Right renal pelvis (tissue), 4 donors: ENCODE measurements around the gene CLECL1. TPM values are rescaled to one million over a fixed set of nuclear protein-coding genes. Genes with fewer than 3 reads are reported as not detected.
"Not testable (repeated sequence)": the region's sequence is repeated elsewhere in the genome, so short reads cannot be mapped to it uniquely, and the experiment has no call there.

ENCODE experiments used
- DNase-seq, 4 donors: peaks; one replicate each; pipeline ENCODE4 v3.0.0-alpha.2; 2013; ENCODE audit warnings: low read depth in 4 of 4, low spot score in 3 of 4, missing footprints in 1 of 4
- polyA plus RNA-seq, 4 donors: library from polyadenylated mRNA; unstranded; fragments of 120-200 nt; gene quantifications; one replicate each; pipeline ENCODE4 v1.2.1, GENCODE V29; 2013; ENCODE audit not compliant: insufficient read length in 4 of 4

Gene CLECL1
- polyA plus RNA-seq, 4 donors: 0.09 to 0.32 TPM; not detected in 2

DNA sequence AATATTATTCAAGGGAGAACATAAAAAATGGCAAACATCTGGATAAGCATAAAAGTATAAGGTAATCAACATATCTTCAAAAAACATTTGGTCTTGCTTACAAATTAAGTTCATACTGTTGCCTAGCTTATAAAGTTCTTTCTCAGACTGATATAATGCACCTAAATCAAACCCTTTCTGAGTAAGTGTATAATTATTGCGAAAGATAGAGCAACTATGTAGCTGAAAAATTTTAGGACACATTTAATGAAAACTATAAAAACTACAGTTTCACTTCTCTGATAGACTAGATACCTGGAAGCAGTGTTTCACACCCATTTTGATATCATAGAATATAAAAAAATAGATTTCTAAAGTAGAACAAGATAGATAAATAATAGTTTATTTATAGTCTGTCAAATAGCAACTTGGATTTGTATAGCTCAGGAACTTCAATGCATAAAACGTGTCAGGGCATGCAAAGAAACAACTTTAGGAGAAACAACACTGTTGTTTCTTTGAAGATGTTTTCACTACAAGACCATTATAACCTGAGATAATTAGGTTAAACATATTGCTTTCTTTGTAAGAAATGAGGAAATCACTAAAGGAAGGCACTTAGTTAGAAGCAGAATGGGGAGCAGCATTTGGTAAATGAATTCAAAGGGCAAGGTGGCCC is 7.6 kb downstream of the CLECL1 start:
- no peak for DNase-seq

- no peak for DNase-seq
Measured at GRCh38 chr12:9724023-9724422, 8.9 kb downstream of the CLECL1 start.

DNA sequence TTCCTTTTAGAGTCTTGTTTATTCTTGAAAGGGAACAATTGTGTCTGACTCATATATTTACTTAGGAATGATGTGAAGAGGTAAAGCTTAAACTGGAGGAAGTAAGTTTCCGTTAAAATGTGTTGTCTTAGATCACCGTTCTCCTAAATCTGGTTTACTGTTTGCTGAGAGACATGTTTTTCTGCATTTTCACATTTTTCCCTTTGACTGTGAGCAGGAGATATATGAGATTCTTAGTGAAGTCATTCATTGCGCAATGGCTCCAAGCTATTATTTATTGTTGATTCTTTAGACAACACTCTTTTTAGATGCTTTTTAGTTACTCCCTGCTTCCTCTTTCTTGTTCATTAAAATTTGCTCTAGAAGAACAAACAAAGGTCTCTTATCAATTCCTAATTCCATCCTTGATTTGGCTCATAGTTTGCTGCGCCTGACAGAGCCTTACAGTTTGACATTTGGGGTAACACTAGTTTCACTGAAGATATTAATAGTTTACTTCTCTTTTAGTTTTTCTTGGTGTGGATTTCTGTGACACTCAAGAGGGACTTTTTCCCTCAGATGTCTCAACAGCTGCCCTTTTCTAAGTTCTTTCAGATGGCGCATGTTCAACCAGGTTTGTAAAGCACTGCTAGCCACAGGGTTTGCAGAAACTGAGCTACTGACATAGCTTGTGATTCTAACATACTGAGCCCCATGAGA is 11.4 kb downstream of the CLECL1 start:
- no peak for DNase-seq

DNA sequence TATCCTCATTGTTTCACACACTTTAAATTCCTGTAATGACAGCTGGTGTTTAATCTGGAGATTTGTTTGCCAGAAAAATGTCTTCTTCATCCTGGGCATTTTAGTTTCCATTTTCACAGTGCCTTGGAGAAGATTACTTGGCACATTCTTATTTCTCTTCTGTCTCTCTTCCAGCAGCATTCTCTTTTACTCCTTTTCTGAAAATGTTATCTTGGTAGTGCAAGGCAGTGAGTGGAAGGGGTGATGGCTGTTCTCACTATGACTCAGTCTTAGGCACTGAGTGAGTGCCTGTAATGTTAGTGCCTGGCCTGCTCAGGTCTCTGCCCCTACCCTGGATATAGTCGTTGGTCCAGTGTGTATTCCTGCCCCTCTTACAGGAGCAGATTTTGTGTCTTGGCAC is 13.1 kb downstream of the CLECL1 start:
- DNase-seq: no peak

GRCh38 chr12:9718968-9719367 is 13.9 kb downstream of the CLECL1 start:
- DNase-seq: no peak

- DNase-seq: no peak
Measured at GRCh38 chr12:9717070-9717925, 15.6 kb downstream of the CLECL1 start.

DNA sequence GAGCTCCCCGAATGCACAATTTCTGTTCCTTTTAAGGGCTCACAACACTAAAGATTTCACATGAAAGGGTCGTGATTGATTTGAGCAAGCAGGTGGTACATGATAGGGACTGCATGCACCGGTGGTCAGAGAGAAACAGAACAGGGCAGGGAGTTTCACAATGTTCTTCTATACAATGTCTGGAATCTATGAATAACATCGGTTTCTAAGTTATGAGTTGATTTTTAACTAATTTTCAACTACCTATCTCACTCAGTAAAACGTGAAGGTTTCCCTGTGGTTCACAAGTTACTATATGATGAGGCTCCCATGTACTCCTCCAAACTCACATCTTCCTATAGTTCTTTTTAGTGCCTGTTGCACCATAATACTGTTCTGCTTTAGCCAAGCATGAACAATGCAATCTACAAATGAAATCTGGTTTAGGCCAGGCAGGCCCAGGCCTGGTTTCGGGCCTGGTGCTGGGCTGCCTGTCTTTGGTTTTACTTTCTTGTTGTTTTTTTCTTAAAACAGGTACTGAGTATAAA is 19.8 kb downstream of the CLECL1 start:
- DNase-seq: not testable (repeated sequence)

DNA sequence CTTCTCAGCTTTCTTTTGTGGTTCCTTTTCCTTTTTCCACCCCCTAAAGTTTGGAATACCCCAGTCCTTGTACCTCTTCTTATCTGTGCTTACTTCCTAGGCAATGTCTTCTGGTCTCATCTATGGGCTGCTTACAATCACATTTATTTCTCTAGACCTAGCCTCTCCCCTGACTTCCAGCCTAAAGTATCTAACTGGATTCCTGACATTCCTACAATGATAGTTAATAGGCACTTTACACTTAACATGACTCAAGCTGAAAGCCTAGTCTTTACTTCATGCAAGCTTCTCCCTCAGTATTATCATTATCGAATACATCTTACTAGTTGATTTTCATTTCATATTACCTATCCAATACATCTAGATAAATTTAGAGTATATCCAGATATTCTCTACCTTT is 21.2 kb downstream of the CLECL1 start:
- no peak for DNase-seq

DNA sequence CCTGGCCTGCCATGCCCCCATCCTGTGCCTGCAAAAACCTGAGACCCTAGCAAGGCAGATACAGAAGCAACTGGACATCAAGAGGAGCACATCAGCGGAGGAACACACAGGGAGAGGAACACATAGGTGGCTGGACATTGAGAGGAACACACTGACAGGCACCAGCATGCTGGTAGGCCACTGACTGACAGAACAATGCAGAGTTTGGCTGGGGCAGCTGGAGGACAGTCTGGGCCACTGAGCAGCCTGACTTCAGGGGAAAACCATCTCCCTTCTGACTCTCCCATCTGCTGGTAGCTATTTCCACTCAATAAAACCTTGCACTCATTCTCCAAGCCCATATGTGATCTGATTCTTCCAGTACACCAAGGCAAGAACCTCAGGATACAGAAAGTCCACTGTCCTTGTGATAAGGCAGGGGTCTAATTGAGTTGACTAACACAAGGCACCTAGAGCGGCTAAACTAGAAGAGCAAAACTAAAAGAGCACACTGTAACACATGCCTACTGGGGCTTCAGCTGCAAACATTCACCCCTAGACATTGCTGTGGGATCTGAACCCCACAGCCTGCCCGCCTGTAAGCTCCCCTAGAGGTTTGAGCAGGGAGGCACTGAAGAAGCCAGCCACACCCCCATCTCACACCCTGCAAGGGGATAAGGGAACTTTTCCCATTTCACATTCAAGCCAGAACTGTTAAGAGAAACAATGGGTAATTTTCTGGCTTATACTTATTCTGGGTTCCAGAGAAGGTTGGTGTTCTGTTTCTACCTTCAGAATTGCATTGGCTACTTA is 22.1 kb downstream of the CLECL1 start:
- DNase-seq: no peak

DNA sequence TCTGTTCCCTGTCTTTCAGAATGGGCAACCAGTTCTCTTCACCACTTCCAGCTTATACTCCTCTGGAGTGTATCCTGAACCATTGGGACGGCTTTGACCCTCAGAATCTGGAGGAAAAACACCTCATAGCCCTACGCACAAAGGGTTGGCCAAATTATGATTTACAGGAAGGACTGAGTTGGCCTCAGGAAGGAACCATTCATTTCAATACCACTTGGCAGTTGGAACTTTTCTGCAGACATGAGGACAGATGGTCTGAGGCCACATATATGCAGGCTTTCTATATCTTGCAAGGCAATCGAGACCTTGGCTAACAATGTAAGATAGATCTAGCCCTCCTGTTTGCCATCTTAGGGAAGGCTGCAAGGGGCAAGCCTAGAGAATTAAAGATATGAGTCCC is 24.0 kb downstream of the CLECL1 start:
- no peak for DNase-seq

DNA sequence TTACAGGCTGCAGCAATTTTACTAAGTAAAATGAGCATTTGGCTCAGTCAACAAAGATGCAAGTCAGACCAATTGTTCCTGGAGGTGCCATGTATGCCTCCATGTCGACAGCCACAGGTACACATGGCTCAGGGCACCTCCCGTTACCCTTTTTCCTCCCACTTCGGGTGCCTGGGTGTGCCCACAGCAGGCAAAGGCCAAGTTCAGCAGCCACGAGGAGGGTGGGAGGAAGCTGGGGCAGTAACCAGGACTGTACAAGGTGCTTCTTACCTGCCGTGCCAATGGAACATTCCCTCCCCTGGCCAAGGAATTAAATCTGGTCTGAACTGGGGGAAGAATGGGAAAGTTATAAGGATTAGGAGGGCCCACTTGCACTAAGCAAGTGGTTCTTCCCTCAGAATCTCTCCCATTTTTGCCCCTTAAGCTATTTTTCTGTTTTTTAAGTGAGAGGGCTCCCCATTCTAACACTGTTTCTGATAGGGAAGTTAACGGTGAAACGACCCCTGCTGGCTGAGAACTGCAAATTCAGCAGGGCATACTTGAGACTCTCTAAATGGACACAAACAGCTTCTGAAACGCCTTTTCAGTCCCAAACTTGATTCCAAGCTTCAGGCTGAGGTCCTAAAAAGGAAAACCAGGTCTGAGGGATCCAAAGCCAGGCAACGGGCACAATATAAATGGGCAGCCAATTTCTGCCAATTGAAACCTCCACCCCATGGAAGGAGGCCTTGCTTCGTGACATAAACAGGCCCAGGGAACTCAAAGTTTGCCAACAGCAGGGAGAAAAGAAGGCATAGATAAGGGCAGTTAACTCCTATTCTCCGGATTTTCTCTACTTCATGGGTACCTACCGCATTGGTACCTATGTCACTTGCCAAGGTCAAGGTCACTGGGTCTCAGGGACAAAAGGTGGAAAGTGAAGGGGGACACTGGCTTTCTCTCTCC is 24.8 kb downstream of the CLECL1 start:
- peak in 2 of 4 donors; percentile 10 to 14 for DNase-seq

DNA sequence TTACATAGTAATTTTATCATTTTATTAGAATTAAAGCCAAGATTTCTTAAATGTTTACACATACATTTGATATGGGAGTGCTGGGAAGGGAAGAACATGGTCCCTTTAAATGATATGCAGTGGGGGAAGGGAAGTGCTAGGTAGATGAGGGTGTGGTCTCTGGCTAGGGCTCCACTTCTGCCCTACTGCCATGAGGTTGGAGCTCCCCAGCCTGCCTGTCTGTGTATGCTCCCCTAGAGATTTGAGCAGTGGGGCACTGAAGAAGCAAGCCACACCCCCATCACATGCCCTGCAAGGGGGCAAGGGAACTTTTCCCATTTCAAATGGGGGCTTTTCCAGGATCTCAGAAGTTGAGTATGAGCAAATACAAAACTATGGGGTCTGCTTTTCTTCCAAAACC is 25.5 kb downstream of the CLECL1 start:
- DNase-seq: no peak

DNA sequence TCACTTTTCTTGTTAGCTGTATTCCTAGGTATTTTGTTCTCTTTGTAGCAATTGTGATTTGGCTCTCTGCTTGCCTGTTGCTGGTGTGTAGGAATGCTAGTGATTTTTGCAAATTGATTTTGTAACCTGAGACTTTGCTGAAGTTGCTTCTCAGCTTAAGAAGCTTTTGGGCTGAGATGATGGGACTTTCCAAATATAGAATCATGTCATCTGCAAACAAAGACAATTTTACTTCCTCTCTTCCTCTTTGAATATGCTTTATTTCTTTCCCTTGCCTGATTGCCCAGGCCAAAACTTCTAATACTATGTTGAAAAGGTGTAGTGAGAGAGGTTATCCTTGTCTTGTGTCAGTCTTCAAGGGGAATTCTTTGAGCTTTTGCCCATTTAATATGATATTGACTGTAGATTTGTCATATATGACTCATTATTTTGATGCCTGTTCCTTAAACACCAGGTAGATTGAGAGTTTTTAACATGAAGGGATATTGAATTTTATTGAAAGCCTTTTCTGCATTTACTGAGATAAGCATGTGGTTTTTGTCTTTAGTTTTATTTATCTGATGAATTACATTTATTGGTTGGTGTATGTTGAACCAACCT is 26.7 kb downstream of the CLECL1 start:
- DNase-seq: no peak

GRCh38 chr12:9704561-9704960 is 28.3 kb downstream of the CLECL1 start:
- not testable (repeated sequence) for DNase-seq

- DNase-seq: no peak
Measured at GRCh38 chr12:9702255-9702654, 30.6 kb downstream of the CLECL1 start.

GRCh38 chr12:9701380-9702154 is 31.3 kb downstream of the CLECL1 start:
- DNase-seq: no peak

GRCh38 chr12:9700606-9700956 is 32.3 kb downstream of the CLECL1 start:
- no peak for DNase-seq

DNA sequence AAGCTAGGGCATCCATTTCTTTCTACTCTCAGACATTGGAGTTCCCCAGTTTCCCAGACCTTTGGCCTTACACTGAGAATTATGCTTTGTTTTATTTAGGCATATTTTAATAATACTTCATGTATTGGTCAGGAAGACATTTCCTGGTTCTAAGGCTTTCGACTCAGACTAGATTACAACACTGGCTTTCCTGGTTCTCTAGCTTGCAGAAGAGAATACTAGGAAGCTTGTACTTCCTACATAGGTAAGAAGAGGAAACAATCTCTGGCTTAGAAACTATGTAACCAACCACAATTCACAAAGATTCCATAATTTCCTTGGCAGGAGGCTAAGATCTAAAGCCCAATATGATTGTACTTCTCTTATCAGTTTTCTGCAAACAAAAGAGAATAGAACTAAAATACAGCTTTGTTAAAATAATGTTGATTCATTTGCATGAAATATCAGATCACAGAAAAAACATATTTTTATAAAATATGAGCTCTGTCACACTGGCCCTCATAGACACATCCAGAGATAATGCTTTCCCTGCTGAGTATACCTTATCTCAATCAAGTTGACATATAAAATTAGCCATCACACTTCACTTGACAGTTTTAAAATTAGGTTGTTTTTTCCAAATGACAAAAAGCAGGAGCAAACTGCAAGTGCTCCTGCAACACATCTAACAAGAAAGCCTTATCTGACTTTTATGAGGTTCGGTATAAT is 32.8 kb downstream of the CLECL1 start:
- DNase-seq: no peak
